Measurements from ENCODE around the gene AGO1. TPM values are rescaled to one million over a fixed set of nuclear protein-coding genes. Genes with fewer than 3 reads are reported as not detected.

The AGO1 gene
- polyA plus RNA-seq, 2 donors = 2.3 to 2.5 TPM

- Histone ChIP-seq H3K9me3 (ENCODE audit: control insufficient read depth in 2 of 2, insufficient read depth in 1 of 2, low read depth in 1 of 2, low read length in 1 of 2) (no peaks in the 10 kb centered on the region), H3K4me1 (ENCODE audit: control insufficient read depth in 2 of 2, insufficient read depth in 2 of 2, low read length in 1 of 2) (no peaks in the 10 kb centered on the region), H3K27ac (ENCODE audit: low read depth in 2 of 2, low read length in 1 of 2) (no peak overlapping the region), H3K27me3 (ENCODE audit: control insufficient read depth in 1 of 2, insufficient read depth in 2 of 2, low read length in 2 of 2) (no peaks in the 10 kb centered on the region), H3K4me3 (ENCODE audit: low read depth in 1 of 2, low read length in 2 of 2) (no peak overlapping the region), H3K36me3 (ENCODE audit: control insufficient read depth in 2 of 2, insufficient read depth in 2 of 2, low read length in 1 of 2) (peaks cover 21 to 23% of the 10 kb centered on the region in 2 donors)
- WGBS, 2 donors = 74 to 80% methylated on average over 6 of the region's 6 CpGs
Measured at GRCh38 chr1:35894183-35894582, 11.2 kb downstream of the AGO1 start.

GRCh38 chr1:35894656-35895055 is 11.6 kb downstream of the AGO1 start:
- H3K27me3 ChIP-seq (ENCODE audit: control insufficient read depth in 1 of 2, insufficient read depth in 2 of 2, low read length in 2 of 2) = no peaks in the 10 kb centered on the region
- H3K27ac ChIP-seq (ENCODE audit: low read depth in 2 of 2, low read length in 1 of 2) = no peak overlapping the region
- 97 to 100% methylated on average over 1 of the region's 1 CpG for WGBS, 2 donors
- H3K4me3 ChIP-seq (ENCODE audit: low read depth in 1 of 2, low read length in 2 of 2) = no peak overlapping the region
- H3K9me3 ChIP-seq (ENCODE audit: control insufficient read depth in 2 of 2, insufficient read depth in 1 of 2, low read depth in 1 of 2, low read length in 1 of 2) = no peaks in the 10 kb centered on the region
- H3K36me3 ChIP-seq (ENCODE audit: control insufficient read depth in 2 of 2, insufficient read depth in 2 of 2, low read length in 1 of 2) = peaks cover 21 to 23% of the 10 kb centered on the region in 2 donors
- no peaks in the 10 kb centered on the region for H3K4me1 ChIP-seq (ENCODE audit: control insufficient read depth in 2 of 2, insufficient read depth in 2 of 2, low read length in 1 of 2)

GRCh38 chr1:35899941-35900340 is 16.9 kb downstream of the AGO1 start:
- no peaks in the 10 kb centered on the region for H3K9me3 ChIP-seq (ENCODE audit: control insufficient read depth in 2 of 2, insufficient read depth in 1 of 2, low read depth in 1 of 2, low read length in 1 of 2)
- peaks cover 11 to 15% of the 10 kb centered on the region in 2 donors for H3K36me3 ChIP-seq (ENCODE audit: control insufficient read depth in 2 of 2, insufficient read depth in 2 of 2, low read length in 1 of 2)
- no peaks in the 10 kb centered on the region for H3K4me1 ChIP-seq (ENCODE audit: control insufficient read depth in 2 of 2, insufficient read depth in 2 of 2, low read length in 1 of 2)
- H3K4me3 ChIP-seq (ENCODE audit: low read depth in 1 of 2, low read length in 2 of 2) = no peak overlapping the region
- H3K27me3 ChIP-seq (ENCODE audit: control insufficient read depth in 1 of 2, insufficient read depth in 2 of 2, low read length in 2 of 2) = no peaks in the 10 kb centered on the region
- H3K27ac ChIP-seq (ENCODE audit: low read depth in 2 of 2, low read length in 1 of 2) = no peak overlapping the region

- no peak overlapping the region for H3K27ac ChIP-seq (ENCODE audit: low read depth in 2 of 2, low read length in 1 of 2)
- H3K4me1 ChIP-seq (ENCODE audit: control insufficient read depth in 2 of 2, insufficient read depth in 2 of 2, low read length in 1 of 2) = no peaks in the 10 kb centered on the region
- 93 to 95% methylated on average over 9 of the region's 9 CpGs for WGBS, 2 donors
- H3K36me3 ChIP-seq (ENCODE audit: control insufficient read depth in 2 of 2, insufficient read depth in 2 of 2, low read length in 1 of 2) = peaks cover 7 to 13% of the 10 kb centered on the region in 2 donors
- no peaks in the 10 kb centered on the region for H3K27me3 ChIP-seq (ENCODE audit: control insufficient read depth in 1 of 2, insufficient read depth in 2 of 2, low read length in 2 of 2)
- no peak overlapping the region for H3K4me3 ChIP-seq (ENCODE audit: low read depth in 1 of 2, low read length in 2 of 2)
- no peaks in the 10 kb centered on the region for H3K9me3 ChIP-seq (ENCODE audit: control insufficient read depth in 2 of 2, insufficient read depth in 1 of 2, low read depth in 1 of 2, low read length in 1 of 2)
Measured at GRCh38 chr1:35901235-35901634, 18.2 kb downstream of the AGO1 start.

GRCh38 chr1:35902671-35903070 is 19.7 kb downstream of the AGO1 start:
- no peaks in the 10 kb centered on the region for H3K4me1 ChIP-seq (ENCODE audit: control insufficient read depth in 2 of 2, insufficient read depth in 2 of 2, low read length in 1 of 2)
- H3K9me3 ChIP-seq (ENCODE audit: control insufficient read depth in 2 of 2, insufficient read depth in 1 of 2, low read depth in 1 of 2, low read length in 1 of 2) = no peaks in the 10 kb centered on the region
- peaks cover 9 to 17% of the 10 kb centered on the region in 2 donors for H3K36me3 ChIP-seq (ENCODE audit: control insufficient read depth in 2 of 2, insufficient read depth in 2 of 2, low read length in 1 of 2)
- H3K27me3 ChIP-seq (ENCODE audit: control insufficient read depth in 1 of 2, insufficient read depth in 2 of 2, low read length in 2 of 2) = no peaks in the 10 kb centered on the region
- H3K4me3 ChIP-seq (ENCODE audit: low read depth in 1 of 2, low read length in 2 of 2) = no peak overlapping the region
- 88 to 89% methylated on average over 2 of the region's 2 CpGs for WGBS, 2 donors
- H3K27ac ChIP-seq (ENCODE audit: low read depth in 2 of 2, low read length in 1 of 2) = no peak overlapping the region

- Histone ChIP-seq H3K4me1 (ENCODE audit: control insufficient read depth in 2 of 2, insufficient read depth in 2 of 2, low read length in 1 of 2) (no peaks in the 10 kb centered on the region), H3K27ac (ENCODE audit: low read depth in 2 of 2, low read length in 1 of 2) (no peak overlapping the region), H3K4me3 (ENCODE audit: low read depth in 1 of 2, low read length in 2 of 2) (no peak overlapping the region), H3K36me3 (ENCODE audit: control insufficient read depth in 2 of 2, insufficient read depth in 2 of 2, low read length in 1 of 2) (peaks cover 27 to 39% of the 10 kb centered on the region in 2 donors), H3K9me3 (ENCODE audit: control insufficient read depth in 2 of 2, insufficient read depth in 1 of 2, low read depth in 1 of 2, low read length in 1 of 2) (no peaks in the 10 kb centered on the region), H3K27me3 (ENCODE audit: control insufficient read depth in 1 of 2, insufficient read depth in 2 of 2, low read length in 2 of 2) (no peaks in the 10 kb centered on the region)
- WGBS, 2 donors = 93 to 100% methylated on average over 1 of the region's 1 CpG
Measured at GRCh38 chr1:35914717-35915116, 31.7 kb downstream of the AGO1 start.

GRCh38 chr1:35915693-35916092 is 32.7 kb downstream of the AGO1 start:
- Histone ChIP-seq H3K4me3 (ENCODE audit: low read depth in 1 of 2, low read length in 2 of 2) (no peak overlapping the region), H3K27ac (ENCODE audit: low read depth in 2 of 2, low read length in 1 of 2) (no peak overlapping the region), H3K9me3 (ENCODE audit: control insufficient read depth in 2 of 2, insufficient read depth in 1 of 2, low read depth in 1 of 2, low read length in 1 of 2) (no peaks in the 10 kb centered on the region), H3K4me1 (ENCODE audit: control insufficient read depth in 2 of 2, insufficient read depth in 2 of 2, low read length in 1 of 2) (no peaks in the 10 kb centered on the region), H3K36me3 (ENCODE audit: control insufficient read depth in 2 of 2, insufficient read depth in 2 of 2, low read length in 1 of 2) (peaks cover 27 to 41% of the 10 kb centered on the region in 2 donors), H3K27me3 (ENCODE audit: control insufficient read depth in 1 of 2, insufficient read depth in 2 of 2, low read length in 2 of 2) (no peaks in the 10 kb centered on the region)
- WGBS, 2 donors = 63 to 68% methylated on average over 2 of the region's 2 CpGs

GRCh38 chr1:35923791-35924221 is 40.8 kb downstream of the AGO1 start:
- Histone ChIP-seq H3K4me1 (ENCODE audit: control insufficient read depth in 2 of 2, insufficient read depth in 2 of 2, low read length in 1 of 2) (no peaks in the 10 kb centered on the region), H3K9me3 (ENCODE audit: control insufficient read depth in 2 of 2, insufficient read depth in 1 of 2, low read depth in 1 of 2, low read length in 1 of 2) (no peaks in the 10 kb centered on the region), H3K36me3 (ENCODE audit: control insufficient read depth in 2 of 2, insufficient read depth in 2 of 2, low read length in 1 of 2) (peaks cover 3 to 13% of the 10 kb centered on the region in 2 donors), H3K27me3 (ENCODE audit: control insufficient read depth in 1 of 2, insufficient read depth in 2 of 2, low read length in 2 of 2) (no peaks in the 10 kb centered on the region), H3K4me3 (ENCODE audit: low read depth in 1 of 2, low read length in 2 of 2) (no peak overlapping the region), H3K27ac (ENCODE audit: low read depth in 2 of 2, low read length in 1 of 2) (no peak overlapping the region)

GRCh38 chr1:35924838-35925237 is 41.8 kb downstream of the AGO1 start:
- 86 to 90% methylated on average over 1 of the region's 1 CpG for WGBS, 2 donors
- no peak overlapping the region for H3K27ac ChIP-seq (ENCODE audit: low read depth in 2 of 2, low read length in 1 of 2)
- H3K4me1 ChIP-seq (ENCODE audit: control insufficient read depth in 2 of 2, insufficient read depth in 2 of 2, low read length in 1 of 2) = no peaks in the 10 kb centered on the region
- no peaks in the 10 kb centered on the region for H3K9me3 ChIP-seq (ENCODE audit: control insufficient read depth in 2 of 2, insufficient read depth in 1 of 2, low read depth in 1 of 2, low read length in 1 of 2)
- no peaks in the 10 kb centered on the region for H3K27me3 ChIP-seq (ENCODE audit: control insufficient read depth in 1 of 2, insufficient read depth in 2 of 2, low read length in 2 of 2)
- H3K4me3 ChIP-seq (ENCODE audit: low read depth in 1 of 2, low read length in 2 of 2) = no peak overlapping the region
- H3K36me3 ChIP-seq (ENCODE audit: control insufficient read depth in 2 of 2, insufficient read depth in 2 of 2, low read length in 1 of 2) = peaks cover 0 to 3% of the 10 kb centered on the region in 2 donors

GRCh38 chr1:35925741-35926140 is 42.7 kb downstream of the AGO1 start:
- Histone ChIP-seq H3K36me3 (ENCODE audit: control insufficient read depth in 2 of 2, insufficient read depth in 2 of 2, low read length in 1 of 2) (no peaks in the 10 kb centered on the region), H3K4me3 (ENCODE audit: low read depth in 1 of 2, low read length in 2 of 2) (no peak overlapping the region), H3K9me3 (ENCODE audit: control insufficient read depth in 2 of 2, insufficient read depth in 1 of 2, low read depth in 1 of 2, low read length in 1 of 2) (no peaks in the 10 kb centered on the region), H3K4me1 (ENCODE audit: control insufficient read depth in 2 of 2, insufficient read depth in 2 of 2, low read length in 1 of 2) (no peaks in the 10 kb centered on the region), H3K27ac (ENCODE audit: low read depth in 2 of 2, low read length in 1 of 2) (no peak overlapping the region), H3K27me3 (ENCODE audit: control insufficient read depth in 1 of 2, insufficient read depth in 2 of 2, low read length in 2 of 2) (no peaks in the 10 kb centered on the region)
- 47 to 57% methylated on average over 4 of the region's 4 CpGs for WGBS, 2 donors
